Measurements from ENCODE around the gene BCL11A.

The BCL11A gene

DNA sequence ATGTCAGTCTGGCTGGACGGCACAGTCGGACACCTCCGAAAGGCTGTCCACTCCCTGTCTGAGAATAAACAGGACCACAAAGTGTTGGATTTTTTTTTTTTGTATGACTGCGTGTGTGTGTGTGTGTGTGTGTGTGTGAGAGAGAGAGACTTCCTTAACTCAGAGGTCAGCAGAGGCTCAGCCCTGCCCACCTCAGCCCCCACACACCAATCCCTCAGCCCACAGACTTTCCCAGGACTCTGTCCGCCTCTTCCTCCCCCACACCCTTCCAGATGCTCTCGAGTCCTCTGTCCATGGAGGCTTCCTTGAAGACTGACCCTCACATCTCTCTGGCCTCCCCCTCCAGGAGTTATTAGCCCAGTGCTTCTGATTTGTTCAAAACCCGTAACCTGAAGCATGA is 147.3 kb downstream of the BCL11A start:
- TF ChIP-seq TCF12 (IDR thresholded peaks at IDR 0.05; ENCODE audit: low read depth) (no peak), NFIC (IDR thresholded peaks at IDR 0.05) (no peak), EP300 (IDR thresholded peaks at IDR 0.05; ENCODE audit: borderline replicate concordance) (no peak), RAD21 (IDR thresholded peaks at IDR 0.05; ENCODE audit: low read depth) (no peak), TEAD4 (IDR thresholded peaks at IDR 0.05) (no peak), CEBPB (IDR thresholded peaks at IDR 0.05) (no peak), ZBTB7A (IDR thresholded peaks at IDR 0.05; ENCODE audit: low read depth) (no peak), FOXM1 (IDR thresholded peaks at IDR 0.05; ENCODE audit: borderline replicate concordance, low read depth) (no peak), CREB1 (IDR thresholded peaks at IDR 0.05; ENCODE audit: low read depth) (no peak), EGR1 (IDR thresholded peaks at IDR 0.05) (no peak), YY1 (IDR thresholded peaks at IDR 0.05; ENCODE audit: low read depth) (no peak), TAF1 (IDR thresholded peaks at IDR 0.05; ENCODE audit: low read depth) (no peak)
- TF ChIP-seq, protein P1, sequence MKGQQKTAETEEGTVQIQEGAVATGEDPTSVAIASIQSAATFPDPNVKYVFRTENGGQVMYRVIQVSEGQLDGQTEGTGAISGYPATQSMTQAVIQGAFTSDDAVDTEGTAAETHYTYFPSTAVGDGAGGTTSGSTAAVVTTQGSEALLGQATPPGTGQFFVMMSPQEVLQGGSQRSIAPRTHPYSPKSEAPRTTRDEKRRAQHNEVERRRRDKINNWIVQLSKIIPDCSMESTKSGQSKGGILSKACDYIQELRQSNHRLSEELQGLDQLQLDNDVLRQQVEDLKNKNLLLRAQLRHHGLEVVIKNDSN (IDR thresholded peaks at IDR 0.05), result no peak
- TF ChIP-seq, protein P2, sequence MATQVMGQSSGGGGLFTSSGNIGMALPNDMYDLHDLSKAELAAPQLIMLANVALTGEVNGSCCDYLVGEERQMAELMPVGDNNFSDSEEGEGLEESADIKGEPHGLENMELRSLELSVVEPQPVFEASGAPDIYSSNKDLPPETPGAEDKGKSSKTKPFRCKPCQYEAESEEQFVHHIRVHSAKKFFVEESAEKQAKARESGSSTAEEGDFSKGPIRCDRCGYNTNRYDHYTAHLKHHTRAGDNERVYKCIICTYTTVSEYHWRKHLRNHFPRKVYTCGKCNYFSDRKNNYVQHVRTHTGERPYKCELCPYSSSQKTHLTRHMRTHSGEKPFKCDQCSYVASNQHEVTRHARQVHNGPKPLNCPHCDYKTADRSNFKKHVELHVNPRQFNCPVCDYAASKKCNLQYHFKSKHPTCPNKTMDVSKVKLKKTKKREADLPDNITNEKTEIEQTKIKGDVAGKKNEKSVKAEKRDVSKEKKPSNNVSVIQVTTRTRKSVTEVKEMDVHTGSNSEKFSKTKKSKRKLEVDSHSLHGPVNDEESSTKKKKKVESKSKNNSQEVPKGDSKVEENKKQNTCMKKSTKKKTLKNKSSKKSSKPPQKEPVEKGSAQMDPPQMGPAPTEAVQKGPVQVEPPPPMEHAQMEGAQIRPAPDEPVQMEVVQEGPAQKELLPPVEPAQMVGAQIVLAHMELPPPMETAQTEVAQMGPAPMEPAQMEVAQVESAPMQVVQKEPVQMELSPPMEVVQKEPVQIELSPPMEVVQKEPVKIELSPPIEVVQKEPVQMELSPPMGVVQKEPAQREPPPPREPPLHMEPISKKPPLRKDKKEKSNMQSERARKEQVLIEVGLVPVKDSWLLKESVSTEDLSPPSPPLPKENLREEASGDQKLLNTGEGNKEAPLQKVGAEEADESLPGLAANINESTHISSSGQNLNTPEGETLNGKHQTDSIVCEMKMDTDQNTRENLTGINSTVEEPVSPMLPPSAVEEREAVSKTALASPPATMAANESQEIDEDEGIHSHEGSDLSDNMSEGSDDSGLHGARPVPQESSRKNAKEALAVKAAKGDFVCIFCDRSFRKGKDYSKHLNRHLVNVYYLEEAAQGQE (IDR thresholded peaks at IDR 0.05; ENCODE audit: low read depth), result no peak
- TF ChIP-seq, protein P3, sequence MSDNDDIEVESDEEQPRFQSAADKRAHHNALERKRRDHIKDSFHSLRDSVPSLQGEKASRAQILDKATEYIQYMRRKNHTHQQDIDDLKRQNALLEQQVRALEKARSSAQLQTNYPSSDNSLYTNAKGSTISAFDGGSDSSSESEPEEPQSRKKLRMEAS (IDR thresholded peaks at IDR 0.05), result no peak

DNA sequence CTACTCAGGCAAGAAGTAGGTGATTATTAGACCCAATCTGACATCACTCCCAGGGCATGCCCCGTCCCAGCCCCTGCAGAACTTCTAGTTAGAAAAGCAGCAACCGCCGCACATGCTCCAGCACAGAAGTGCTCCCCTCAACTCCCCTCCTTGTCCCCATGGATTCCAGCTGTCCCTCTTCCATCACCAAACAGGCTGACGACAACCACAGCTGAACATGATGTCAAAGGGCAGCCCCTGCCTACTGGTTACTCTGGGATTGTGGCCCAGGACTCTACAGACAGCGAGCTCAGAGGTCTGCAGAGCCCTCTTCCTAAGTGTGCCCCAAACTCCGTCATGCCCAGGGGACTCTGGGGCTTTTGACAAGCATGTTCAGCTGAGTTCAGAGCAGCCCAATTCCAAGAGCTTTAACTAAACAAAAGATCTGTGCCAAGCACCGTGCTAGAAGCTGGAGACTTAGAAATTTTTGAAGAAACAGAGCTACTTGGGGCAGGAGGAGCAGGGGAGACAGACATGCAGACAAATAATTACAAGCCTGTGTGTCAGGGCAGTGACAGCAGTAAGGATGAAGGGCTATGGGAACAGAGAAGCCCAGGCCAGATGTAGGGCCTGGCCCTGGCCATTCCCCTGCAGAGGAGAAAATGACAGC is 148.1 kb downstream of the BCL11A start:
- no peak for TF ChIP-seq TEAD4 (IDR thresholded peaks at IDR 0.05)
- no peak for TF ChIP-seq EGR1 (IDR thresholded peaks at IDR 0.05)
- TF ChIP-seq TAF1 (IDR thresholded peaks at IDR 0.05; ENCODE audit: low read depth), result no peak
- TF ChIP-seq, protein P2 (IDR thresholded peaks at IDR 0.05; ENCODE audit: low read depth), result no peak
- no peak for TF ChIP-seq YY1 (IDR thresholded peaks at IDR 0.05; ENCODE audit: low read depth)
- no peak for TF ChIP-seq TCF12 (IDR thresholded peaks at IDR 0.05; ENCODE audit: low read depth)
- no peak for TF ChIP-seq CEBPB (IDR thresholded peaks at IDR 0.05)
- TF ChIP-seq ZBTB7A (IDR thresholded peaks at IDR 0.05; ENCODE audit: low read depth), result no peak
- no peak for TF ChIP-seq NFIC (IDR thresholded peaks at IDR 0.05)
- TF ChIP-seq, protein P3 (IDR thresholded peaks at IDR 0.05), result no peak
- TF ChIP-seq RAD21 (IDR thresholded peaks at IDR 0.05; ENCODE audit: low read depth), result no peak
- no peak for TF ChIP-seq EP300 (IDR thresholded peaks at IDR 0.05; ENCODE audit: borderline replicate concordance)

Data from Ishikawa (cell line).